ENCODE results near the gene TMC4.
"Not testable (repeated sequence)": the region's sequence is repeated elsewhere in the genome, so short reads cannot be mapped to it uniquely, and the experiment has no call there.

Gene TMC4

GRCh38 chr19:54199401-54199800 lies 26.4 kb upstream of the TMC4 start:
- Histone ChIP-seq H3K4me1 (ENCODE audit: control insufficient read depth, insufficient read depth, low read length) (peaks cover 30% of the 10 kb centered on the region), H3K9ac (ENCODE audit: low read length) (no peak overlapping the region), H3K4me3 (ENCODE audit: low read length) (no peak overlapping the region), H3K36me3 (ENCODE audit: control insufficient read depth, insufficient read depth, low read length) (peaks cover 8% of the 10 kb centered on the region), H3K9me3 (ENCODE audit: control insufficient read depth, low read length) (no peaks in the 10 kb centered on the region), H3K27me3 (ENCODE audit: control insufficient read depth, insufficient read depth, low read length) (no peaks in the 10 kb centered on the region)

DNA sequence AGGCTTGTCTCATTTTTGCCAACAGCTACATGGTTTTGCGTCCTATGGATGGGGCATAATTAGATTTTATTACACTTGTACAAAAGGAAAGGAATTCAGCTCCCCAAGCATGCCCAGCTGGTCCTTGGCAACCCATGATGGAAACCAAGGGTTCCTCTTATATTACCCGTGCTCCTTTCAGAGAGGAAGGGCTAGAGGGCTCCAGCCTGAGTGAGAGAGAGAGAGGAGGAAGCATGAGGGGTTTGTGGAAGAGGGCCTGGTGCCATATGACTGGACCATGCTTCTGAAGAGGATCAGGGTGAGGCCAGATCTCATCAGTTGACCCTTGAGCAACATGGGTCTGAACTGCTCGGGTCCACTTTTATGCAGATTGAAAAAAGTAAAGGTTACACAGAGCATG lies 24.2 kb upstream of the TMC4 start:
- H3K4me1 ChIP-seq (ENCODE audit: control insufficient read depth, insufficient read depth, low read length) = peaks cover 13% of the 10 kb centered on the region
- H3K9ac ChIP-seq (ENCODE audit: low read length) = no peak overlapping the region

GRCh38 chr19:54196536-54196935 lies 23.6 kb upstream of the TMC4 start:
- Histone ChIP-seq H3K9ac (ENCODE audit: low read length) (no peak overlapping the region), H3K27me3 (ENCODE audit: control insufficient read depth, insufficient read depth, low read length) (no peaks in the 10 kb centered on the region), H3K4me1 (ENCODE audit: control insufficient read depth, insufficient read depth, low read length) (peaks cover 13% of the 10 kb centered on the region), H3K36me3 (ENCODE audit: control insufficient read depth, insufficient read depth, low read length) (no peaks in the 10 kb centered on the region), H3K4me3 (ENCODE audit: low read length) (no peak overlapping the region), H3K9me3 (ENCODE audit: control insufficient read depth, low read length) (no peaks in the 10 kb centered on the region)

More for the DNA sequence above, 24.2 kb upstream of the TMC4 start:
- Histone ChIP-seq H3K36me3 (ENCODE audit: control insufficient read depth, insufficient read depth, low read length) (peaks cover under 1% of the 10 kb centered on the region), H3K27me3 (ENCODE audit: control insufficient read depth, insufficient read depth, low read length) (no peaks in the 10 kb centered on the region), H3K9me3 (ENCODE audit: control insufficient read depth, low read length) (no peaks in the 10 kb centered on the region), H3K4me3 (ENCODE audit: low read length) (no peak overlapping the region)

- H3K27me3 ChIP-seq (ENCODE audit: control insufficient read depth, insufficient read depth, low read length); H3K36me3 ChIP-seq (ENCODE audit: control insufficient read depth, insufficient read depth, low read length); H3K4me3 ChIP-seq (ENCODE audit: low read length); H3K9ac ChIP-seq (ENCODE audit: low read length); H3K9me3 ChIP-seq (ENCODE audit: control insufficient read depth, low read length): not testable (repeated sequence)
- peaks cover 10% of the 10 kb centered on the region for H3K4me1 ChIP-seq (ENCODE audit: control insufficient read depth, insufficient read depth, low read length)
These were observed 21.5 kb upstream of the TMC4 start for GRCh38 chr19:54194463-54194862.

DNA sequence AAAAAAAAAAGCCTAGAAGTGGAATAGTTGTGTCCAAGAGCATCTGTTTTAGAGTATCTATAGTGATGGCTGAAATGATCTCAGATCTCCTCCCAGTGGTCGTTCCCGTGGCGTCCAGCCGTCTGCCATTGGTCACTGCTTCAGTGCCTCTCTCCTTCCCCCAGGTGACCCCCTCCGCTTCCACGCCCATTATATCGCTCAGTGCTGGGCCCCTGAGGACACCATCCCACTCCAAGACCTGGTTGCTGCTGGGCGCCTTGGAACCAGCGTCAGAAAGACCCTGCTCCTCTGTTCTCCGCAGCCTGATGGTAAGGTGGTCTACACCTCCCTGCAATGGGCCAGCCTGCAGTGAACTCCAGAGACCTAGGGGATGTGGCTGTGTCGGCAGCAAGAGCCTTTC lies 20.1 kb upstream of the TMC4 start:
- Histone ChIP-seq H3K4me3 (ENCODE audit: low read length) (no peak overlapping the region), H3K36me3 (ENCODE audit: control insufficient read depth, insufficient read depth, low read length) (no peaks in the 10 kb centered on the region), H3K4me1 (ENCODE audit: control insufficient read depth, insufficient read depth, low read length) (peaks cover 19% of the 10 kb centered on the region), H3K9me3 (ENCODE audit: control insufficient read depth, low read length) (no peaks in the 10 kb centered on the region), H3K9ac (ENCODE audit: low read length) (no peak overlapping the region), H3K27me3 (ENCODE audit: control insufficient read depth, insufficient read depth, low read length) (no peaks in the 10 kb centered on the region)

- peak overlapping the region; percentile 77 for H3K4me3 ChIP-seq (ENCODE audit: low read length)
- peak overlapping the region; percentile 90 for H3K9ac ChIP-seq (ENCODE audit: low read length)
- H3K9me3 ChIP-seq (ENCODE audit: control insufficient read depth, low read length) = no peaks in the 10 kb centered on the region
These were observed 19.0 kb upstream of the TMC4 start for GRCh38 chr19:54191811-54192453.

DNA sequence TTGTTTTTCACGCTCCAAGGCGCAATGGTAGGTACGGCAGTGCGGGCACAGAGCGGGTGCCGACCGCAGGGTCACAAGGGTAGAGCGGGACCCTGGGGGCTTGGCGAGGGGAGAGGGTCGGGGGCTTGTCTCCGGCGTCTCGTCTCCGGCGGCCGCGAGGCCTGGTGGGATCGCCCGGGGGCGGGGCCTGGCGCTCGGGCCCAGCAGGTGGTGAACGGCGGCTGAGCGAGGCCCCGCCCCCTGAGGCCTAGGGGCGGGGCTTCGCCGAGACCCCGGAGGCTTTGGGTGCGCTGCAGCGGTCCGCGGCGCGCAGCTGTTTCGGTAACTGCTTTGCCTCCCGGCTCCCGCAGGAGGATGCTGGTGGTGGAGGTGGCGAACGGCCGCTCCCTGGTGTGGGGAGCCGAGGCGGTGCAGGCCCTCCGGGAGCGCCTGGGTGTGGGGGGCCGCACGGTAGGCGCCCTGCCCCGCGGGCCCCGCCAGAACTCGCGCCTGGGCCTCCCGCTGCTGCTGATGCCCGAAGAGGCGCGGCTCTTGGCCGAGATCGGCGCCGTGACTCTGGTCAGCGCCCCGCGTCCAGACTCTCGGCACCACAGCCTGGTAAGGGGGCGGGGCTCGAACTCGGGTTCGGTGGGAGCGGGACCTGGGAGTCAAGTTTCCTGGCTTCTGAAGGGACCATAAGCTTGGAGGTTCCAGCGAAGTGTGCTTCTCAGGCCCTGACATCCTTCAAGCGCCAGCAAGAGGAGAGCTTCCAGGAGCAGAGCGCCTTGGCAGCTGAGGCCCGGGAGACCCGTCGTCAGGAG lies 18.3 kb upstream of the TMC4 start, which contains the start of gene TSEN34:
Gene TSEN34, plus strand, starts transcription at position 298 of the 800 bp plus-strand sequence. Its CDS starts 57 bp downstream, at position 355.
- H3K9ac ChIP-seq (ENCODE audit: low read length) = peak within 1 kb of the TSS; percentile 90
- peaks cover 33% of the 10 kb centered on the region for H3K4me1 ChIP-seq (ENCODE audit: control insufficient read depth, insufficient read depth, low read length)
- no peaks in the 10 kb centered on the region for H3K9me3 ChIP-seq (ENCODE audit: control insufficient read depth, low read length)
- H3K27me3 ChIP-seq (ENCODE audit: control insufficient read depth, insufficient read depth, low read length) = no peaks in the 10 kb centered on the region
- peak within 1 kb of the TSS; percentile 77 for H3K4me3 ChIP-seq (ENCODE audit: low read length)
- no peaks in the 10 kb centered on the region for H3K36me3 ChIP-seq (ENCODE audit: control insufficient read depth, insufficient read depth, low read length)

More at GRCh38 chr19:54191811-54192453, 19.0 kb upstream of the TMC4 start:
- Histone ChIP-seq H3K36me3 (ENCODE audit: control insufficient read depth, insufficient read depth, low read length) (no peaks in the 10 kb centered on the region), H3K27me3 (ENCODE audit: control insufficient read depth, insufficient read depth, low read length) (no peaks in the 10 kb centered on the region), H3K4me1 (ENCODE audit: control insufficient read depth, insufficient read depth, low read length) (peaks cover 27% of the 10 kb centered on the region)

DNA sequence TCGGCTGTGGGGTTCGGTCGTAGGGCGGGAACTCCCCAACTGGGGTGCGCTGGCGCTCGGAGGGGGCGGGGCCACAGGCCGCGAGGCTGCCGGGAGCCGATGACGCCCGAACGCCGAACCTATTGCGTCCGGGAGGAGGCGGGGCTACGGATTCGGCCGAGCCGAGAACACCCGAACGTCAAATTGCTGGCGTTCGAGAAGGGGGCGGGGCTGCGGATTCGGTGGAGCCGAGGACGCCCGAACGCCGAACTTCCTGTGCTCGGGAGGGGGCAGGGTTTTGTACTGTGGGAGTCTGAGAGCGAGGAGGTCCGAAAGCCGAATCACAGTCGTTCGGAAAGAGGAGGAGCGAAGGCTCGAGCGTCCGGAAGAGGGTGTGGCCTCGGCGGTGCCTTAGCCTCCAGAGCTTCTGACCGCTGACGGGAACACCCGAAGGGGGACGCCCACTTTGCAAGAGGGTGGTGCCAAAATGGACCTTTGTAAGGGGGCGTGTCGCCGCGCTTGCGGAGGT lies 17.6 kb upstream of the TMC4 start:
- Histone ChIP-seq H3K36me3 (ENCODE audit: control insufficient read depth, insufficient read depth, low read length) (no peaks in the 10 kb centered on the region), H3K9me3 (ENCODE audit: control insufficient read depth, low read length) (no peaks in the 10 kb centered on the region), H3K9ac (ENCODE audit: low read length) (peak overlapping the region; percentile 90), H3K4me3 (ENCODE audit: low read length) (peak overlapping the region; percentile 77), H3K27me3 (ENCODE audit: control insufficient read depth, insufficient read depth, low read length) (no peaks in the 10 kb centered on the region), H3K4me1 (ENCODE audit: control insufficient read depth, insufficient read depth, low read length) (peaks cover 33% of the 10 kb centered on the region)

- Histone ChIP-seq H3K4me3 (ENCODE audit: low read length) (peak overlapping the region; percentile 37), H3K27me3 (ENCODE audit: control insufficient read depth, insufficient read depth, low read length) (no peaks in the 10 kb centered on the region), H3K9me3 (ENCODE audit: control insufficient read depth, low read length) (no peaks in the 10 kb centered on the region), H3K36me3 (ENCODE audit: control insufficient read depth, insufficient read depth, low read length) (no peaks in the 10 kb centered on the region), H3K9ac (ENCODE audit: low read length) (peak overlapping the region; percentile 90), H3K4me1 (ENCODE audit: control insufficient read depth, insufficient read depth, low read length) (peaks cover 33% of the 10 kb centered on the region)
These were observed 17.0 kb upstream of the TMC4 start for GRCh38 chr19:54189735-54190502.

DNA sequence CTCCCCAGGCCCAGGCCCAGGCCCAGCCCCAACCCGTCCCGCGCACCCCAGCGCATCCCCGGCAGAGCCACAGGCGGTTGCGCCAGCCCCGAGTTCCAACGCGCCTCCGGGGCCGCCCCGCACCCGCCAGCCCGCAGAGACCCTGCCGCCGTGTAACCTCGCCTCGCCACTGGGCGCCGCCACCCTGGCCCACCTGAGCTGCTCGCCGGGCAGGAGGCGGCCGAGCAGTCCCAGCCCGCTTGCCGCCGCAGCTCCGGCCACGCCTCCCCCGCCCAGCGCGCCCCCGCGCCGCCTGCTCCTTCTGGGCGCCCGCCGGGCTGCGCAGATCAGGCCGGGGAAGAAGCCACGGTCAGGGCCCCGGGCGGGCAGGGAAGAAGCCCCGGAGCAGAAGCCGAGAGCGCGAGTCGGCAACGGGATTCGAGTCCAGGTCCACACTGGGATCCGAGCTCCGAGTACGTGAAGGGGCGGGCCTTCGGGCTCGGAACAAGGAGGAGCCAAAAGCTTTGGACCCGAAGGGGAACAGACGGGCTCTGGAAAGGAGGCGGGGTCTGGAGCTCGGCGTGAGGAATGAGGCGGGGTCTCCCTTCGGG lies 16.3 kb upstream of the TMC4 start, which contains the start of gene MBOAT7:
Gene MBOAT7, minus strand, starts transcription at position 436 of the 590 bp plus-strand sequence. CDS start 1,072 bp downstream, outside the sequence.
- no peaks in the 10 kb centered on the region for H3K9me3 ChIP-seq (ENCODE audit: control insufficient read depth, low read length)
- H3K36me3 ChIP-seq (ENCODE audit: control insufficient read depth, insufficient read depth, low read length) = no peaks in the 10 kb centered on the region
- H3K4me1 ChIP-seq (ENCODE audit: control insufficient read depth, insufficient read depth, low read length) = peaks cover 33% of the 10 kb centered on the region
- H3K4me3 ChIP-seq (ENCODE audit: low read length) = peak within 1 kb of the TSS; percentile 37
- no peaks in the 10 kb centered on the region for H3K27me3 ChIP-seq (ENCODE audit: control insufficient read depth, insufficient read depth, low read length)
- peak within 1 kb of the TSS; percentile 90 for H3K9ac ChIP-seq (ENCODE audit: low read length)

DNA sequence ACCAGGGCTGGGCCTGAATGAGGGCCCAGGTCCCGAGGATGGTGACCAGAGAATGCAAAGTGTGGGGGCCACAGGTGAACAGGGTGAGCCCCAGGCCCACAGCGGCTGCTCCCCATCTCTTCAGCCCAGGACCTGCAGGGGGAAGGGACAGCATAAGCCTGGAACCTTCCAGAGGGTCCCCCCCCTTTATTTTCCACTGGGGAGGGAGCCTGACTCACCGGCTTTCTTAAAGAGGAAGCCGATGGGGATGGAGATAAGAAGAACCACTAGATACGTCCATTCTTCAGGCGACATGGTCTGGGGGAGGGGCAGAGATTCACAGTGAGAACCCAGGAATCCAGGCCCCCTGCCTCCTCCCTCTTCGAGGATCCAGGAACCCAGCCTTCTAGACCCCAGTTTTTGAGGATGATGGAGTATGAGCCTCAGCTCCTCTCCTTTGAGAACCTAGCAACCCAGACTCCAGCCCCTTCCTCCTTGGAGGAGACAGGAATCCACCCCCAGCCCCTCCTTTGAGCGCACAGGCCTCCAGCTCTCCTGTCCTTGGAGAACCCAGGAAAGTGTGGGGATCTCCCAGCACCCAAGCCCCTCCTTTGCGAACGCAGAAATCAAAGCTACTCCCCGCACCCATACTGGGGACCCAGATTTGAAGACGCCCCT lies 15.4 kb upstream of the TMC4 start:
- Histone ChIP-seq H3K27me3 (ENCODE audit: control insufficient read depth, insufficient read depth, low read length) (no peaks in the 10 kb centered on the region), H3K9ac (ENCODE audit: low read length) (peak overlapping the region; percentile 81), H3K4me3 (ENCODE audit: low read length) (peak overlapping the region; percentile 22), H3K36me3 (ENCODE audit: control insufficient read depth, insufficient read depth, low read length) (no peaks in the 10 kb centered on the region), H3K4me1 (ENCODE audit: control insufficient read depth, insufficient read depth, low read length) (peaks cover 33% of the 10 kb centered on the region), H3K9me3 (ENCODE audit: control insufficient read depth, low read length) (no peaks in the 10 kb centered on the region)
